ACC112 (cell line): ENCODE measurements around the gene KLHL18.
"Not testable (repeated sequence)": the region's sequence is repeated elsewhere in the genome, so short reads cannot be mapped to it uniquely, and the experiment has no call there.

Experiments used
- H2AFZ ChIP-seq: fragments of 200-600 bp; sonication (generic); one replicate; pipeline ENCODE4 v1.6.0; 2017; ENCODE audit warnings: antibody characterized with exemption, low read length; ENCODE audit not compliant: unreplicated experiment
- H3K27ac ChIP-seq: fragments of 200-600 bp; sonication (generic); 2 replicates; pipeline ENCODE4 v1.5.1; 2014; ENCODE audit warnings: low read depth, mild to moderate bottlenecking, antibody characterized with exemption, low read length, moderate library complexity
- H3K27me3 ChIP-seq: fragments of 200-600 bp; sonication (generic); 2 replicates; pipeline ENCODE4 v1.6.1; 2014; ENCODE audit warnings: mild to moderate bottlenecking, antibody characterized with exemption, low read length, moderate library complexity, mixed read lengths; ENCODE audit not compliant: insufficient read depth
- H3K36me3 ChIP-seq: fragments of 200-600 bp; sonication (generic); 2 replicates; pipeline ENCODE4 v1.6.1; 2016; ENCODE audit warnings: mild to moderate bottlenecking, antibody characterized with exemption, low read length, moderate library complexity, mixed read lengths; ENCODE audit not compliant: insufficient read depth
- H3K4me1 ChIP-seq: fragments of 200-600 bp; sonication (generic); one replicate; pipeline ENCODE4 v1.6.1; 2016; ENCODE audit warnings: low read length, mixed read lengths; ENCODE audit not compliant: insufficient read depth, unreplicated experiment, control insufficient read depth
- H3K4me3 ChIP-seq: fragments of 200-600 bp; sonication (generic); 2 replicates; pipeline ENCODE4 v1.5.1; 2014; ENCODE audit warnings: mild to moderate bottlenecking, low read depth, low read length
- H3K79me2 ChIP-seq: fragments of 200-600 bp; sonication (generic); one replicate; pipeline ENCODE4 v1.6.0; 2016; ENCODE audit warnings: low read length; ENCODE audit not compliant: control insufficient read depth, unreplicated experiment, insufficient read depth

KLHL18 gene

DNA sequence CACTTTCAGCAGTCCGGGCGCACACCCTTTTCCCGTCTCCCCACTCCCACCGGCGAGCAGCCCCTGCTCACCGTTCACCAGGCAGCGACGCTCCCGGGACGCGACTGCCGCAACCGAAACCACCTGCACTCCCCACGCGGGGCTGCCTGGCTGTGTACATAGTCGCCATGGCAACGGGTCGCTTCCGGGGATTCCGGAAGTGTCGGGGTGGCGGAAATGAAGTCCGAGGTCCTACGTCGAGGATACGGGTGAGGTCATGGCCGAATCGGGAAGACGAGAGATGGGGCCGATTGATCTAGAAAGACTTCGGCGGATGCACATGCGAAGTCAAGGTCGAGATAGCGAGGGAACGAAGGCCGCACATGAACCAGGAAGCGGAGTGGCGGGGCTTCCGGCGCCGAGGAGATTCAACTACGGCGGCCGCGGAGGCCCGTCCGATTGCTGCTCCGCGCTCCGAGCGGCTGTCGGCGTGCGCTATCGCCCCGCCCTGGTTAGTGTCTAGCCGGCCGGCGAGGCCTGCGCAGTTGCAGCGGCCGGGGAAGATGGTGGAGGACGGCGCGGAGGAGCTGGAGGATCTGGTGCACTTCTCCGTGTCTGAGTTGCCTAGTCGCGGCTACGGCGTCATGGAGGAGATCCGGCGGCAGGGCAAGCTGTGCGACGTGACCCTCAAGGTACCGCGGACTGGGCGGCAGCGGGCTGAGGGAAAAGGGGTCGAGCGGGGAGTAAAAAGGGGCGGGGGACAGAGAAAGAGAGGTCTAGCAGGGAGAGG, at the start of gene KLHL18, which contains the start of gene KIF9:
TSS of gene KLHL18 (plus strand) at position 521 of the 769 bp plus-strand sequence. CDS start at position 543, 22 bp downstream.
TSS of gene KIF9 (minus strand) at position 376 of the 769 bp plus-strand sequence. CDS start 5,425 bp downstream, outside the sequence.
- Histone ChIP-seq H2AFZ (peak within 1 kb of the TSS; percentile 79), H3K27ac (peak within 1 kb of the TSS; percentile 97), H3K27me3 (no peaks in the 10 kb centered on the region), H3K4me3 (peak within 1 kb of the TSS; percentile 87), H3K36me3 (no peaks in the 10 kb centered on the region), H3K79me2 (peaks cover 40% of the 10 kb centered on the region), H3K4me1 (peaks cover 6% of the 10 kb centered on the region)

DNA sequence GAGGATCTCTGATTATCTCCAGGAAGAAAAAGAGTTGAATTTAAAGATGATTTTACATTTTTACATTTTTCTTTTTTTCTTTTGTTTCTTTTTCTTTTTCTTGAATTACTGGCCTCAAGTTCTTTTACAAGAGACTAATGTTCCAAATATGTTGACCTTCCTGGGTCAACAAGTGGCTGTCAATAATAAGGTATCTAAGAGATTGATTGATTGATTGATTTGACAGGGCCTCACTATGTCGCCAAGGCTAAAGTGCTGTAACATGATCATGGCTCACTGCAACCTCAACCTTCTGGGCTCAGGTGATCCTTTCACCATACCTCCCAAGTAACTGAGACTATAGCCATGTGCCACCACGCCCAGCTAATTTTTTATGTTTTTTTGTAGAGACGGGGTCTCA, 44.7 kb upstream of the KLHL18 start:
- Histone ChIP-seq H3K4me3 (no peak overlapping the region), H2AFZ (no peak overlapping the region), H3K36me3 (no peaks in the 10 kb centered on the region), H3K27me3 (no peaks in the 10 kb centered on the region), H3K27ac (no peak overlapping the region), H3K4me1 (peaks cover 6% of the 10 kb centered on the region), H3K79me2 (no peaks in the 10 kb centered on the region)

DNA sequence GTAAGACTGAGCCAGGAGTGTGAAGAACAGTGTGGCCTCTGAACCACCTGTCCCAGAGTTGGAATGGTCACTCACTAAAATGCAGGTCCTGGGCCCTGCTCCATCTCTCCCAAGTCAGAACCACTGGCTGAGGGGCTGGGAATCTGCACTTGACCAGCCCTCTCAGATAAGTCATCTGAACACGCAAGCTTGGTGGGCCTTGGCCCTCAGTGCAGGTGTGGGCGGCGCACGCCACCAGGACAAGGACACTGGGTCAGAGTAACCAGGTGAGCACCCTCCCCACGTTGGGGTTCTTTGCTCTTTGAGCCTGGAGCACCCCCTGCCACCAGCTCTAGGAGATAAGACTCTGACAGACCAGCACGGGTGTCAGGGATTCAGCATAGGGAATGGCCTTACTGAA, 42.8 kb upstream of the KLHL18 start:
- Histone ChIP-seq H3K79me2 (no peaks in the 10 kb centered on the region), H3K4me3 (no peak overlapping the region)

DNA sequence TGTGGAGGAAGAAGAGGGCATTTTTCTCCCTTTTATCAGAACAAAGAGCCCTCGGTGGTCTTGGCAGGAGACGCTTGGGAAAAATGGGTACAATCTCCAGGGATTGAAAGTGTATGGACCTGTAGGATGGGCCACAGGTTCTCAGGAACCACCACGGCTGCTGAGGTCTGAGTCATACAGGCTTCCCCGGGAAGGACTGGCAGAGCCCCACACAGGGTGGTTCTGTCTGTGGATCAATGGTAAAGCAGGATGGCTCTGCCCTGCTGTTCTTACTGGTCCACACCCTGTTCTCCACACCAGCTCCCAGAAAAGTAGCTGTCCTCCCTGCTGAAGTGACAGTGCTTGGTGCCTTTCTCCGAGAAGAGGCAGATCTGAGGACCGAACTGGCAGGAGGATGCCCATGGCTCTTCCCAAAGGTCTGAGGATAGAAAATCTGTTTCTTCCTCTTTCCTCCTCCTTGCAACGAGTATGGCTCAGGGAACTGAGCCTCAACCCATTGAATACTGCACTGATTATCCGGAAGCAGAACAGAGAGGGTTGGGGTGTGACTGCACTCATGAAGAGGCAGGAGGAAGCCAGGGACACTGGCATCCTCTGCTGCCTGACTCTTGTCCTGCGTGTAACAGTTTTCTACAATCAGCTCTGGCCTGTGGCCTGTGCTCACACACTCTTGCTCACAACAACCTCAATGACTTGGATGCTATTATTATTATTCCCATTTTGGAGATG, 39.2 kb upstream of the KLHL18 start:
- no peak overlapping the region for H3K4me3 ChIP-seq
- no peaks in the 10 kb centered on the region for H3K27me3 ChIP-seq
- no peaks in the 10 kb centered on the region for H3K79me2 ChIP-seq
- no peak overlapping the region for H3K27ac ChIP-seq
- no peaks in the 10 kb centered on the region for H3K4me1 ChIP-seq
- no peak overlapping the region for H2AFZ ChIP-seq
- no peaks in the 10 kb centered on the region for H3K36me3 ChIP-seq

More for the DNA sequence above, 42.8 kb upstream of the KLHL18 start:
- no peak overlapping the region for H3K27ac ChIP-seq
- H3K36me3 ChIP-seq, result no peaks in the 10 kb centered on the region
- no peak overlapping the region for H2AFZ ChIP-seq
- H3K4me1 ChIP-seq, result peaks cover 6% of the 10 kb centered on the region
- H3K27me3 ChIP-seq, result no peaks in the 10 kb centered on the region

DNA sequence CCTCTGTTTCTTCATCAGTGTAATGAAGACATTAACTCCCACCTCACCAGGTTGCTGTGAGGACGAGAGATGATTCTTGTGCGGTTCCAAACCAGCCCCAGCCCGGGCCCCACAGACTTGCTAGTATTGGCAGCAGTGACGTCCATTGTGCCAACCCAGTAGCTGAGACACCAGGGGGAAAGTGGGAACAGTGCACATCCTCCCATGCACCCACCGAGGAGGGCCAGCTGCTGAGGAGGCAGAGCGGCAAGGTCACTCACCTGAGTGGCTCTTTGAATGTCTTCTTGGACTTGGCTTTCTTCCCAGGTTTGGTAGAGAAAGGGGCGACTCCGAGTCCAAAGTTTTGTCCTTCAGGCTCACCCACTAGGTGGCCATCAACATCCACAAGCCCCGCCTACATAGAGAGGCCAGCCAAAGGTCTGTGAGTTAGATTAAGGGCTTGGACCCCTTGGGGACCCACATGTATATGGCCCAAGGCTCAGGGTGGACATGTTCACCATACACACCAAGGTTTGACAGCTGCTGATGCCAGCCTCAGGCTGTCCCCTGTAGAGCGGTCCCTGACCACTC, 38.1 kb upstream of the KLHL18 start:
- no peaks in the 10 kb centered on the region for H3K27me3 ChIP-seq
- H3K36me3 ChIP-seq, result no peaks in the 10 kb centered on the region
- H3K79me2 ChIP-seq, result no peaks in the 10 kb centered on the region
- H2AFZ ChIP-seq, result no peak overlapping the region
- no peak overlapping the region for H3K27ac ChIP-seq
- no peaks in the 10 kb centered on the region for H3K4me1 ChIP-seq
- no peak overlapping the region for H3K4me3 ChIP-seq

DNA sequence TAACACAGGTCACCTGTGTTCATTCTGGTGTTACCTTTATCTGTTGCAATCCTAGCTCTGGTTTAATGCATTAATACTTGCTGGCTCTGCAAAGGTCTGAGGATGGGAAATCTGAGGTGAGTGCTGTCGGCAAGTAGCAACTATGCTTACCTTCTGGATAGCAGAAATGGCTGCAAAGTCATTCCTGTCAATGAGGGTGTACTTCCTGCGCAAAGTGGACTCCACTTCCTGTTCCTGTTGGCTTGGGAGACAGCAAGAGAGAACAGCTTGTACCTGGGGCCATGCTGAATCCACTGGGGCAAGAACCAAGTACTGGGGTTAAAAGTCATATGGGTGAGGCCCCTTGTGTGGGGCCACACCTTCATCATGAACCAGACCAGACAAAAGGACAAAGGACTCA, 37.5 kb upstream of the KLHL18 start:
- no peak overlapping the region for H2AFZ ChIP-seq
- no peak overlapping the region for H3K4me3 ChIP-seq
- no peaks in the 10 kb centered on the region for H3K36me3 ChIP-seq
- H3K79me2 ChIP-seq, result no peaks in the 10 kb centered on the region
- H3K27ac ChIP-seq, result no peak overlapping the region
- H3K27me3 ChIP-seq, result no peaks in the 10 kb centered on the region
- no peaks in the 10 kb centered on the region for H3K4me1 ChIP-seq

DNA sequence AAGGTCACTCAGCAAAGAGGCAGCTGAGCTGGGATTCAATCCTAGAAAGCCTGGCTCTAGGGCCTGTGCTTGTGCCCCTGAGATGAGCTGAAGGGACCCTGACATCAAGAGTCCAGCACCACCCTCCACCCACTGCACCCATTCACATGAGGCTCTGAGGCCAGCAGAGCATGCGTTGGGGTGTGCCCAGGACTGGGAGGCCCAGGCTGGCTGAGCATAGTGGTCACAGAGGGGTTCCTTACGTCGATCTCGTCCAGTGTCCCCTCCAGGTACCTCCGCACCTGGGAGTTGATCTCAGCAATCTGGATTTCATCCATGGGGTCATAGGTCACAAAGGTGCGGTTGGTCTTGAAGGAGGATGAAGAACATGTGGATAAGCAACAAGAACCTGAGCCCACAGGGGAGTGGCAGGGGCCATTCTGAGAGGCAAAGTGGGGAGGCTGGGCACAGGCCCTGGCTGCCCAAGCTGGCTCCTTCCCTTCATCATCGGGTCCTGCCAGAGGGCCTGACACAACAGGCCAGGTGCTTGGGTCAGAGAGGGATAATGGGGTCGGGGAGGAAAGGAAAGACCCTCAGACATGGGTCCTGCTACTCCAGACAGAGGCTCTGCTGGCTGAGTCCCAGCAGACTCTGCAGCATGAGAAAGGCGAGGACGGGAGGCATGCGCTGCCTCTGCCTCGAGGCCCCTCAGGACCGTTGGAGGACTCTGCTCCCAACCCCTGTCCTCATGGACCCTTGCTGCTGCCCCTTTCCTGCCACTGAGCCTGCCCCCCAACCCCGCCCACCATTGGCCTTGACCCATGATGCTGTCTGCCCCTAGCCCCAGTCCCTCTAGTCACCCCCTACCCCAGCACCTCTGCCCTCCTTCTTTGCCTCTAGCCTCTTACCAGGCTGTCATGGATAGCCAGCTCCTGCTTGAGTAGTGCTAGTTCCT, 35.3 kb upstream of the KLHL18 start:
- Histone ChIP-seq H3K4me1 (no peaks in the 10 kb centered on the region), H3K79me2 (no peaks in the 10 kb centered on the region)

DNA sequence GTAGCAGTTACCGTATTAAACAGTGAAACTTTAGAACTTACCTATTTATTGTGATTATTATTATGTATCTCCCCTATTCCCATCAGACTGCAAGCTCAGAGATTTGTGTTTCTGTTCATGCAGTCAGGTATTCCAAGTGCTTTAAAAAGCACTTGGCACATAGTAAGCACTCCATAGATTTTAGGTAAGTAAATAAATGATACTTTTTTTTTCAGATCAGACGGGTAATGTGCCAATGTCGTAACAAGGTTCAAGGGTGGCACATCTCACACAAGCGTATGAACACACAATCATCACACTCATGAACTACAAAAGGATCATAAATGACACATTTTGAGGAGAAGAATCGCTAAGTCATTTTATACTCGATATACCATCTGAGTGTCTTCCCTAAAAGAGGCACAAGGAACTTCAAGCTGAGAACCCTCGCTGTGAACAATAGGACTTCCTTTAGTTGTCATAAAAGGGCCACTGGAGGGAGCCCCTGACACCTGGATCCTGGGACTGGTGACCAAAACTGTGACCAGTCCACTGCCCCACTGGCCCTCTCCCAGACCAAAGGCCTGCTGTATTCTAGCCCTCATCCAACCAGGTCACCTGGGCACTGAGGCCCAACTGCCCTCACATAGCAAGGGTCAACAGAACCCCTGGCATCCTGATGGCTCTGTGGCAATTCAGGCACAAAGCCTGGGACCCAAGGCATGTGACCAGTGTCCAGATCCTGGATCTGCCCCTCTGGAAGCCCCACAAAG, 32.3 kb upstream of the KLHL18 start:
- H3K27me3 ChIP-seq, result no peaks in the 10 kb centered on the region
- H2AFZ ChIP-seq, result no peak overlapping the region
- no peaks in the 10 kb centered on the region for H3K79me2 ChIP-seq
- no peaks in the 10 kb centered on the region for H3K36me3 ChIP-seq
- H3K27ac ChIP-seq, result no peak overlapping the region
- no peak overlapping the region for H3K4me3 ChIP-seq
- no peaks in the 10 kb centered on the region for H3K4me1 ChIP-seq

More for the DNA sequence above, 35.3 kb upstream of the KLHL18 start:
- H3K27me3 ChIP-seq, result no peaks in the 10 kb centered on the region
- no peaks in the 10 kb centered on the region for H3K36me3 ChIP-seq
- no peak overlapping the region for H2AFZ ChIP-seq
- H3K27ac ChIP-seq, result no peak overlapping the region
- H3K4me3 ChIP-seq, result no peak overlapping the region

DNA sequence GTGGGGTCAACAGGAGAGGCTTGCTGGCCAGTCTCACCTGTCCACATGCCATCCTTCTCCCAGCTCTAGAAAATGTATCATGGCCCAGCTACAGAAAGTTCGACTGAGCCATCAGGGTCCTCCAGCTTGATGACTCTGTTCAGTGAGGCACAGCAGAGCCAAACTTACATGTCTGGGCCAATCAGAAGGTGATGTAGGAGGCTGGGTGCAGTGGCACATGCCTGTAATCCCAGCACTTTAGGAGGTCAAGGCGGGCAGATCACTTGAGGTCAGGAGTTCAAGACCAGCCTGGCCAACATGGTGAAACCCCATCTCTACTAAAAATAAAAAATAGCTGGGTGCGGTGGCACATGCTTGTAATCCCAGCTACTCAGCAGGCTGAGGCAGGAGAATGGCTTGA, 31.7 kb upstream of the KLHL18 start:
- H3K79me2 ChIP-seq, H3K36me3 ChIP-seq, H3K27ac ChIP-seq, H3K4me1 ChIP-seq, H2AFZ ChIP-seq, H3K4me3 ChIP-seq, H3K27me3 ChIP-seq: not testable (repeated sequence)
